ENCODE data around the gene DIAPH1. TPM values are rescaled to one million over a fixed set of nuclear protein-coding genes. Genes with fewer than 3 reads are reported as not detected.

DIAPH1 gene
- total RNA-seq, 1 donor from 2014 or later: 65.8 TPM

GRCh38 chr5:141657937-141658545 lies 39.2 kb upstream of the DIAPH1 start:
- Histone ChIP-seq H3K27ac (no peak overlapping the region), H3K9me3 (no peaks in the 10 kb centered on the region), H3K27me3 (no peaks in the 10 kb centered on the region), H3K36me3 (peaks cover 2 to 18% of the 10 kb centered on the region in 2 donors), H3K4me3 (no peak overlapping the region), H3K4me1 (no peaks in the 10 kb centered on the region)
- intact Hi-C loops (cut with DNase I): no loop called here
- no peak for TF ChIP-seq CTCF (IDR thresholded peaks at IDR 0.05)
- DNase-seq (ENCODE audit: low spot score in 2 of 2): no peak

DNA sequence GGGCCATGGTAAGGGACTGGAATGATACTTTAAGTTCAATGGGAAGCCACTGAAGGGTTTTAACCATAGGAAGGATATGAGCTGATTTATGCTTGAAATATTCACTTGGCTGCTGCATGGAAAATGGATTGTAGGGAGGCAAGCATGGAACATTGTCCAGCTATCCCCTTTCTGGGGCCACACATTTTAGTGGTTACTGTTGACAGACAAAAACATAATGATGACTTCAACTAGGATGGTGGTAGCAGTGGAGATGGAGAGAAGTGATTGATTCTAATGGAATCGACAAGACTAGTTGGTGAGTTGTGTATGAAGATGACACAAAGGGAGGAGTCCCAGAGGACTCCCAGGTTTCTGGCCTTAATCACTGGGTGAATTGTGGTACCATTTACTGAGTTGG lies 38.6 kb upstream of the DIAPH1 start:
- H3K36me3 ChIP-seq: peaks cover 2 to 18% of the 10 kb centered on the region in 2 donors
- DNase-seq (ENCODE audit: low spot score in 2 of 2): no peak
- no peak for TF ChIP-seq CTCF (IDR thresholded peaks at IDR 0.05)
- no peak overlapping the region for H3K27ac ChIP-seq
- H3K27me3 ChIP-seq: no peaks in the 10 kb centered on the region
- intact Hi-C loops (cut with DNase I): no loop called here
- no peaks in the 10 kb centered on the region for H3K9me3 ChIP-seq
- no peak overlapping the region for H3K4me3 ChIP-seq
- no peaks in the 10 kb centered on the region for H3K4me1 ChIP-seq

GRCh38 chr5:141656396-141656795 lies 37.6 kb upstream of the DIAPH1 start:
- peaks cover 0 to 4% of the 10 kb centered on the region in 2 donors for H3K4me1 ChIP-seq
- no peaks in the 10 kb centered on the region for H3K27me3 ChIP-seq
- DNase-seq (ENCODE audit: low spot score in 2 of 2): no peak
- H3K27ac ChIP-seq: no peak overlapping the region
- peaks cover 2 to 18% of the 10 kb centered on the region in 2 donors for H3K36me3 ChIP-seq
- no peak overlapping the region for H3K4me3 ChIP-seq
- TF ChIP-seq CTCF (IDR thresholded peaks at IDR 0.05): no peak
- no peaks in the 10 kb centered on the region for H3K9me3 ChIP-seq
- intact Hi-C loops (cut with DNase I): no loop called here

- Histone ChIP-seq H3K4me1 (peaks cover 0 to 12% of the 10 kb centered on the region in 2 donors), H3K27ac (no peak overlapping the region), H3K9me3 (no peaks in the 10 kb centered on the region), H3K4me3 (no peak overlapping the region), H3K27me3 (no peaks in the 10 kb centered on the region), H3K36me3 (peaks cover 2 to 18% of the 10 kb centered on the region in 2 donors)
- DNase-seq (ENCODE audit: low spot score in 2 of 2): no peak
- intact Hi-C loops (cut with DNase I): no loop called here
- no peak for TF ChIP-seq CTCF (IDR thresholded peaks at IDR 0.05)
These were observed 36.2 kb upstream of the DIAPH1 start for GRCh38 chr5:141655020-141655419.

- Histone ChIP-seq H3K36me3 (peaks cover 2 to 18% of the 10 kb centered on the region in 2 donors), H3K27me3 (no peaks in the 10 kb centered on the region), H3K9me3 (no peaks in the 10 kb centered on the region), H3K27ac (no peak overlapping the region), H3K4me3 (no peak overlapping the region), H3K4me1 (peaks cover 0 to 12% of the 10 kb centered on the region in 2 donors)
- intact Hi-C loops (cut with DNase I): no loop called here
- DNase-seq (ENCODE audit: low spot score in 2 of 2): no peak
- no peak for TF ChIP-seq CTCF (IDR thresholded peaks at IDR 0.05)
These were observed 35.5 kb upstream of the DIAPH1 start for GRCh38 chr5:141654298-141654697.

All from ascending aorta (tissue), 2 donors.